Measurements from ENCODE around the gene CSNK1G1.

Gene CSNK1G1

GRCh38 chr15:64229129-64229724, 126.7 kb downstream of the CSNK1G1 start:
- H3F3A ChIP-seq (ENCODE audit: insufficient read depth, low read length): no peaks in the 10 kb centered on the region
- H3K36me3 ChIP-seq (replicated peaks; ENCODE audit: insufficient read depth, low read length): no peaks in the 10 kb centered on the region
- no peak for DNase-seq
- H3K4me3 ChIP-seq (ENCODE audit: low read length): no peak overlapping the region
- TF ChIP-seq CTCF (IDR thresholded peaks at IDR 0.05; ENCODE audit: low read length) (no peak), EZH2phosphoT487 (IDR thresholded peaks at IDR 0.05; ENCODE audit: low read length) (no peak), EZH2 (optimal IDR thresholded peaks at IDR 0.05; ENCODE audit: low read depth, low read length) (no peak)
- H3K27ac ChIP-seq (ENCODE audit: low read length): no peak overlapping the region
- H3K4me1 ChIP-seq (ENCODE audit: low read length): no peaks in the 10 kb centered on the region
- no peak overlapping the region for H2AFZ ChIP-seq (ENCODE audit: low read length)
- no peak overlapping the region for H3K9ac ChIP-seq (ENCODE audit: low read length)
- H4K20me1 ChIP-seq (ENCODE audit: insufficient read depth, low read length): no peaks in the 10 kb centered on the region
- H3K9me2 ChIP-seq (replicated peaks; ENCODE audit: insufficient read depth, low read length): no peaks in the 10 kb centered on the region
- H3K4me2 ChIP-seq (ENCODE audit: low read depth, low read length): no peak overlapping the region
- H3K27me3 ChIP-seq (replicated peaks; ENCODE audit: insufficient read depth, low read length): no peaks in the 10 kb centered on the region
- no peaks in the 10 kb centered on the region for H3K9me3 ChIP-seq (replicated peaks; ENCODE audit: insufficient read depth, low read length)
- no peaks in the 10 kb centered on the region for H3K79me2 ChIP-seq (ENCODE audit: low read length)

GRCh38 chr15:64225804-64226203, 130.2 kb downstream of the CSNK1G1 start:
- H3F3A ChIP-seq (ENCODE audit: insufficient read depth, low read length): no peaks in the 10 kb centered on the region

GRCh38 chr15:64224511-64224910, 131.5 kb downstream of the CSNK1G1 start:
- TF ChIP-seq EZH2 (optimal IDR thresholded peaks at IDR 0.05; ENCODE audit: low read depth, low read length) (no peak), CTCF (IDR thresholded peaks at IDR 0.05; ENCODE audit: low read length) (no peak), EZH2phosphoT487 (IDR thresholded peaks at IDR 0.05; ENCODE audit: low read length) (no peak)
- Histone ChIP-seq H3F3A (ENCODE audit: insufficient read depth, low read length) (no peaks in the 10 kb centered on the region), H3K4me2 (ENCODE audit: low read depth, low read length) (no peak overlapping the region), H2AFZ (ENCODE audit: low read length) (no peak overlapping the region), H3K4me1 (ENCODE audit: low read length) (no peaks in the 10 kb centered on the region), H3K27me3 (replicated peaks; ENCODE audit: insufficient read depth, low read length) (no peaks in the 10 kb centered on the region), H3K9ac (ENCODE audit: low read length) (no peak overlapping the region), H4K20me1 (ENCODE audit: insufficient read depth, low read length) (no peaks in the 10 kb centered on the region), H3K9me3 (replicated peaks; ENCODE audit: insufficient read depth, low read length) (no peaks in the 10 kb centered on the region), H3K79me2 (ENCODE audit: low read length) (no peaks in the 10 kb centered on the region), H3K27ac (ENCODE audit: low read length) (no peak overlapping the region), H3K36me3 (replicated peaks; ENCODE audit: insufficient read depth, low read length) (no peaks in the 10 kb centered on the region), H3K9me2 (replicated peaks; ENCODE audit: insufficient read depth, low read length) (no peaks in the 10 kb centered on the region), H3K4me3 (ENCODE audit: low read length) (no peak overlapping the region)
- DNase-seq: no peak

More at GRCh38 chr15:64225804-64226203, 130.2 kb downstream of the CSNK1G1 start:
- no peaks in the 10 kb centered on the region for H3K4me1 ChIP-seq (ENCODE audit: low read length)
- no peaks in the 10 kb centered on the region for H3K9me3 ChIP-seq (replicated peaks; ENCODE audit: insufficient read depth, low read length)
- H3K36me3 ChIP-seq (replicated peaks; ENCODE audit: insufficient read depth, low read length): no peaks in the 10 kb centered on the region
- no peak overlapping the region for H3K4me2 ChIP-seq (ENCODE audit: low read depth, low read length)
- H3K27ac ChIP-seq (ENCODE audit: low read length): no peak overlapping the region
- H3K4me3 ChIP-seq (ENCODE audit: low read length): no peak overlapping the region
- no peak overlapping the region for H3K9ac ChIP-seq (ENCODE audit: low read length)
- no peak for TF ChIP-seq CTCF (IDR thresholded peaks at IDR 0.05; ENCODE audit: low read length)
- TF ChIP-seq EZH2phosphoT487 (IDR thresholded peaks at IDR 0.05; ENCODE audit: low read length): no peak
- no peak for TF ChIP-seq EZH2 (optimal IDR thresholded peaks at IDR 0.05; ENCODE audit: low read depth, low read length)
- H3K9me2 ChIP-seq (replicated peaks; ENCODE audit: insufficient read depth, low read length): no peaks in the 10 kb centered on the region
- no peak for DNase-seq
- no peaks in the 10 kb centered on the region for H3K27me3 ChIP-seq (replicated peaks; ENCODE audit: insufficient read depth, low read length)
- H4K20me1 ChIP-seq (ENCODE audit: insufficient read depth, low read length): no peaks in the 10 kb centered on the region
- H2AFZ ChIP-seq (ENCODE audit: low read length): no peak overlapping the region
- H3K79me2 ChIP-seq (ENCODE audit: low read length): no peaks in the 10 kb centered on the region
